Keratinocyte (primary cell): ENCODE measurements around the gene EIF4E2.

Source experiments
- EZH2 ChIP-seq: IDR thresholded peaks from one replicate; pipeline ENCODE4 v1.6.1; 2012; ENCODE audit warnings: inconsistent platforms, mild to moderate bottlenecking, low read length, moderate library complexity
- TF ChIP-seq, protein P1 (sequence below), 3 experiments: IDR thresholded peaks in 1 of 3; conservative IDR thresholded peaks in 1 of 3; optimal IDR thresholded peaks in 1 of 3; 2 replicates in 2 of 3; 3 replicates in 1 of 3; pipeline versions ENCODE3 to v1.5.1; 2011; ENCODE audit warnings: low read length in 3 of 3, mild to moderate bottlenecking in 3 of 3, moderate library complexity in 2 of 3, control low read depth in 1 of 3, inconsistent platforms in 1 of 3; ENCODE audit not compliant: insufficient read depth in 2 of 3; ENCODE audit errors: extremely low read depth in 1 of 3

DNA sequence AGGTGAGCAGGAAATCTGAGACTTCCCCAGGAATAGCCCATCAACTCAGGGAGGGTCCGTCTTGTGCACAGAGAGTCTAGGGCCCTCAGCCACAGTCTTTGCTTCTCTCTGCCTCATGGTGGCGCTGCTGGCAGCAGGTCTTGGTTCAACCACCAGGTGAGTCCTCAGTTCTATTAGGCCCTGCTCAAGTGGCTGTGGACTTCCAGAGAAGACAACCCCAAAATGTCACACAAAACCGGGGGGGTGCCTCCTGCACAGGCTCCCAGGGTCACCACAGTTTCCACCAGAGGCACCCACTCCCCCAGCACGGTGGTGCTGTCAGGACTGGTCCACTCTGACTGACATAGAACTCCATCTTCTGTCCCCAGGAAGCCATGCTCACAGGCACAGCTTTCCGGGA, 13.4 kb upstream of the EIF4E2 start:
- TF ChIP-seq EZH2, result no peak
- TF ChIP-seq, protein P1, sequence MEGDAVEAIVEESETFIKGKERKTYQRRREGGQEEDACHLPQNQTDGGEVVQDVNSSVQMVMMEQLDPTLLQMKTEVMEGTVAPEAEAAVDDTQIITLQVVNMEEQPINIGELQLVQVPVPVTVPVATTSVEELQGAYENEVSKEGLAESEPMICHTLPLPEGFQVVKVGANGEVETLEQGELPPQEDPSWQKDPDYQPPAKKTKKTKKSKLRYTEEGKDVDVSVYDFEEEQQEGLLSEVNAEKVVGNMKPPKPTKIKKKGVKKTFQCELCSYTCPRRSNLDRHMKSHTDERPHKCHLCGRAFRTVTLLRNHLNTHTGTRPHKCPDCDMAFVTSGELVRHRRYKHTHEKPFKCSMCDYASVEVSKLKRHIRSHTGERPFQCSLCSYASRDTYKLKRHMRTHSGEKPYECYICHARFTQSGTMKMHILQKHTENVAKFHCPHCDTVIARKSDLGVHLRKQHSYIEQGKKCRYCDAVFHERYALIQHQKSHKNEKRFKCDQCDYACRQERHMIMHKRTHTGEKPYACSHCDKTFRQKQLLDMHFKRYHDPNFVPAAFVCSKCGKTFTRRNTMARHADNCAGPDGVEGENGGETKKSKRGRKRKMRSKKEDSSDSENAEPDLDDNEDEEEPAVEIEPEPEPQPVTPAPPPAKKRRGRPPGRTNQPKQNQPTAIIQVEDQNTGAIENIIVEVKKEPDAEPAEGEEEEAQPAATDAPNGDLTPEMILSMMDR (optimal IDR thresholded peaks at IDR 0.05 in 1 of 3, IDR thresholded peaks at IDR 0.05 in 1 of 3, conservative IDR thresholded peaks at IDR 0.05 in 1 of 3; ENCODE audit: extremely low read depth in 1 of 3, insufficient read depth in 2 of 3, low read length in 3 of 3), result peak; percentile 44 to 57 (median 46)
